Activated CD8-positive, alpha-beta memory T cell treated with anti-CD3 and anti-CD28 coated beads for 1 hour (primary cell): ENCODE results near the gene TENT5C.
A peak's percentile ranks its signal among the peaks of the same experiment; 100 is the strongest.

Experiments
- DNase-seq, 2 donors: peaks; one replicate each; pipeline ENCODE4 v3.0.0-alpha.2; 2020; ENCODE audit warnings: low read depth in 1 of 2; ENCODE audit errors: extremely low read depth in 1 of 2

The TENT5C gene

GRCh38 chr1:117653732-117654492 lies 48.1 kb downstream of the TENT5C start:
- no peak for DNase-seq

DNA sequence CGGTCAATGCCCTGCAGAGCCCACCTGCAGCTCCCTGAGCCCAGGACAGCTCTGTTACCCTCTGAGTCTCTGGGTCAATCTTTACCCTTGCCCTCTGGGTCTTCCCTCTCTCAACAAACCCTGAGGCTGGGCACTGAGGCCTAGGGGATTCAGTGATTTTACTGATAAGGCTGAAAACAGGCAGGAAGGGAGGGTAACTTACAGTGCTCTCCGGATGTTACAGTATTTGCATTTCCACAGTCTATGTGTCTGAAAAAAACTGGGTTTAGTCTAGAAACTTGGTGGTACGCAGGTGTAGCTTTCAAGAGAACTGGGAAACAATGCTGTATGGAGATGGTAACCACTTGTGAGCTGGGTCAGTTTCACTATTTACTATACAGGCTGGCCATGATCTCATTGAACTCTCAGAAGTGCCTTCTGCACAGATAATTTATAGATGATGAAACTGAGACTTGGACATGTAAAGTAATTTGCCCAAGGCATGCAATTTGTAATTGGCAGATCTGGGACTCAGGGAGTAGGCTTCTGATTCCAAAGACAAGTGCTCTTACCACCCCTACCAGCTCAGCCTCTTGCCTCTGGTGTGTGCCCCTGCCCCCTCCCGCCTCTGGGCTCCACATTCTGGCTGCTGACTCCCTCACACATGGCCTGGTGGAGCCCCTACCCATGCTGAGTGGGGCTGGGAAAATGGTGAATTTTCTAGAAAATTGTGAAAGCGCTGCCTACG lies 48.8 kb downstream of the TENT5C start:
- DNase-seq = no peak

- DNase-seq = no peak
Measured at GRCh38 chr1:117655220-117655577, 49.4 kb downstream of the TENT5C start.

- peak; percentile 42 to 59 for DNase-seq
Measured at GRCh38 chr1:117656202-117656641, 50.4 kb downstream of the TENT5C start.

DNA sequence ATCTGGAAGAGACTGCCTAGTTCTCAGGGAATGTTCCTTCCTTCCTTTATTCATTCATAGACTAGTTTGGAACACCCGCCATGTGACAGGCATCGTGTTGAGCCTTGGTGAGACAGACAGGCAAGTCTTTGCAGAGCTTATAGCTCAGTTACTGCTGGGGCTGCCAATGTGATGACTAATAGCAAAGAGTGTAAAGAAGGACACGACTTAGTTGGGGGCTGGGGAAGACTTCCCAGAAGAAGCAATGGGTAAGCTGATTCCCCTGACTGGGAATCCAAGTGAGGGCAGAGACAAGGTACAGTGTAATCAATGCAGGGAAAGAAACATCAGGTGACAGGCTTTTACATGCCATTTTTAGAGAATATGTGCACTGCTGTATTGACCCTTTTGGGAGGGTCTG lies 51.2 kb downstream of the TENT5C start:
- no peak for DNase-seq

DNA sequence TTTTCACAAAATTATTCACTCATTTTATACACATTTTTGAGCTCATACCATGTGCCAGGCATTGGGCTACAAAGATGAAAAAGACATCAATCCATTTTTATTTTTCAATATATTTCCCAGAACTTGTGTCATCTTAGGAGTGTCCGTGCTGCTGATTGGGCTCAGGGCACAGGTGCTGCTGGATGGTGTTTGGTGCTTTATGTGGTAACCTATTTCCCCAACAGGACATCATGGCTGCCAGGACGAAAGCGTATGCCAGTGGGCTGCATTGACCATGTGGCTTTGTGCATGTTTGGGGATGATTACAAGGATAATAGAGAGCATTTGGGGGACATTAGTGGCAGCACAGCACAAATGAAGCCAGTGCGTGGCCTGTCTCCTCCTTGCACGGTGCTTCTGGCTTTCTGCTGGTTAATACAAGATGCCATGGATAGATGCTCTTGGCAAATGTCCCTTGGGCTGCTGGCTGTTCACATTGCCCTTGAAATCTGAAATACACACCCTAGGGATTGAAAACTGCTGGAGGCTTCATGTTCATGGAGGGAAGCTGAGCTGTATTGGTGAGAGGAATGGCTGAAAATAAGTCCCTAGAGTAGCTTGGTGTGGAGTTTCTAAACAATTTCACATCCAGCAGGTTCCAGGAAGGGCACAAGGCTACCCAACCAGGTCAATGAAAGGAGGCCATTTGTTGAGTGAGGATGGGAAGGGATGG lies 52.3 kb downstream of the TENT5C start:
- no peak for DNase-seq

DNA sequence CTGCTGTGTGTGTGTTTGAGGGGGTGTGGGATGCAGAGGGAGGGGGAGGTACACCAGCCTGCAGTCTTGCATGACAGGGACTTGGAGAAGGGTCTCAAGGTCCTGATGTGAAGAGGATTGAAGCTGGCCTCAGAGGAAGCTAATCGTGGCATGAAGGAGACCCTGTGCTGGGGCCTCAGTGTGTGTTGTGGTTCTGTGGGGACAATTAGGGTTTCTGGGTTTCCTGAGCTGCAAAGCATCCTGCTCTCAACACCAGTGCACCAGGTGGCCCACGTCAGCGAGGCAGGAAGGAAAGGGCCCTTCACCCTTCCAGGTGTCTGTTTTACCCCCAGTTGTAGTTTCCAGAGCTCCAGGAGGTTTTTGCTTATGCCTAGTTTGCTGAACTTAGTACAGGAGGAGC lies 52.8 kb downstream of the TENT5C start:
- DNase-seq = peak; percentile 34 to 35

- no peak for DNase-seq
Measured at GRCh38 chr1:117659550-117660270, 53.9 kb downstream of the TENT5C start.

DNA sequence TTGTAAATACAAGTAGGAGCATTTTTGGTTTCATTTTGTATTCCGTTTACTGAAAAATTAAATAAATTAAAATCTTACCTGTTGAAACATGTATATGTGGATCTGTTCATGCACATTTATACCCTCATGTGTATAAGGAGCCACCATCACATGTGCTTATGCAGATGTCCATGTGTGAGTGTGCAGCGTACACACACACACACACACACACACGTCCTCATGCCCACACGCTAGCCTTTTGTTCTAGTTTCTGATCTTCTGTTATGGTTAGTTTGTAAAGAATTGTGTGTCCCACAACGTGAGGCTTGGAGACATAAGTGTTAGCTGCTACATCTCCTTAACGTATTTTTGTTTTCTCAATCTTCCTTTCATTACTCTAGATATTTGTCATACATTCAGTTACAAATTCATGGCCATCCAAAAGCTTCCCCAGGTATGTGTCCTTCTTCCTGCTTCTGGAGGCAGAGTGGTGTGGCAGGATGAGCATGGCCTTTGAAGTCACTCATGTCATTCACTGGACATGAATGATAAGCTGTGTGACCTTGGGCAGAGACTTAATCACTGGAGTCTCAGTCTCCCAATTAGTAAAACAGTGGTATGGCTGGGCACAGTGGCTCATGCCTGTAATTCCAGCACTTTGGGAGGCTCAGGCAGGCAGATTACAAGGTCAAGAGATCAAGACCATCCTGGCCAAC lies 54.6 kb downstream of the TENT5C start:
- DNase-seq = no peak

GRCh38 chr1:117661027-117661426 lies 55.2 kb downstream of the TENT5C start:
- DNase-seq = no peak

- DNase-seq = no peak
Measured at GRCh38 chr1:117662667-117663066, 56.8 kb downstream of the TENT5C start.

GRCh38 chr1:117663156-117663902 lies 57.5 kb downstream of the TENT5C start:
- DNase-seq = no peak

GRCh38 chr1:117664314-117664713 lies 58.5 kb downstream of the TENT5C start:
- DNase-seq = no peak

- DNase-seq = no peak
Measured at GRCh38 chr1:117665556-117666270, 59.9 kb downstream of the TENT5C start.

- no peak for DNase-seq
Measured at GRCh38 chr1:117669572-117669971, 63.7 kb downstream of the TENT5C start.

DNA sequence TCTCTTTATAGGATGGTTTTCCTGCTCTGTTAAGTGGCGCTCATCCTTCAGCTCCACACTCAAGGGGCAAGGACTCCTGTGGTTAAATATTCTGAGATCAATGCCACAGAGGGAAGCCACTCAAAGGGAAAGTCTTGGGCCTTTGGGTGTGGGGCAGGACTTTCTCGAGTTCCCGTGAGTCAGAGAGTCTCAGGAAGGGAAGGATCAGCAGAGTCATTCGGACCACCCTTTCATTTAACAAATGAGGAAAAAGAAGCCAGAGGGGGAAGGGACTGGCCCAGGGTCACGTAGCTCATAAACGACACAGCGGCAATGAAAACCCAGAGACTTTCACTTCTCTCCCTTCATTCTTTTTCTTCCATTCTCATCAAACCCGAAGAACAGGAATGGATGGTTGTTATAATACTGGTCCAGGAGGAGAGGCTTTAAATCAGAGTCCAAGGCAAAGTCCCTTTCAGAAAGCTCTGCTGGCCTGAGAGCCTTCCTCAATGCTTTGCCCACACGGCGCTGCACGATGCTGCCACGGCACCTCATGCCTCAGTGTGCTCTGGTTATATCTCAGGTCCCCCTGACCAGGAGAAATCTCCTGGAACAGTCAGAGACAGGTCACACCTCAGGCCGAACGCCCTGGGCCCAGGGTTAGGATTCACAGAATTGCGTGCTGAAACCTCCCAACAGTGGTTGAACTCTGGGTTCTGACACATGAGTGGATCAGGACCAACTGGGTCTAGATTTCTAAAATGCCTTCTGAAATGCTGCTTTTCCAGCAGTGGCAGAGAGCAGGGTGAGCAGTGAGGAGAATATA lies 65.3 kb downstream of the TENT5C start:
- no peak for DNase-seq

DNA sequence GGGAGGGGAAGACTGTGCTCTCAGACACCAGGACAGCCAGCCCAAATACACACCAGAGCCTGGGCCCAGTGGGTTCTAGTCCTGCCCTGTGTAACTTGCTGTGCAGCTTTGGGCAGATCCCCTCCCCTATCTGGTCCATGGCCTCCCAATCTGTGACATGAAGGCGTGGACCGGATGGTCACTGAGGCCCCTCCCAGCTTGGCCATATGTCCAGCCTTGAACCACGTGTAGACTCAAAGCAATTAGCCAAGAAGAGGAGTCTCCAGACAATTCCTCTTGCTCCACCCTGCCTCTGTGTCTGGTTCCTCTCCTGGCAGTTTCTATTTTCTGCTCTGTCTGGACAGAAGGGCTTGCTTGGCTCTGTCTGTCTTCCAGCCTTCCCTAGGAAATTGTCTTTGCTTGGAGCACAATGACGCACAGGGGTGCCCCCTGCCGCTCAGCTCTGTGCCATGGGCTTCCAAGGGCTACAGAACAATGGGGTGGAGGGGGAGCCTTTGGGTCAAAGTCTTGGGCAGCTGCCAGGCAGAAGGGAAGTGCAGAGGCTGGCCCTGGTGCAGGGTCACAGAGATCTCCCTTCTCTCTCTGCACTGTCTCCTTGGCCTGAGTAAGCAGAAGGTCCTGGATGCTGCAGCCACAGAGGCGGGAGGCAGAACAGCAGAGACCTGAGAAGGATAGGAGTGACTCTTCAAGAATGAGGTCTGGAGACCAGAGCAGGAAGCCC lies 66.1 kb downstream of the TENT5C start:
- DNase-seq = no peak

- DNase-seq = no peak
Measured at GRCh38 chr1:117672756-117673155, 66.9 kb downstream of the TENT5C start.
